Muscle of arm (tissue), 14 donors: ENCODE results near the gene CFAP206. TPM values are rescaled to one million over a fixed set of nuclear protein-coding genes. Genes with fewer than 3 reads are reported as not detected.
A peak's percentile ranks its signal among the peaks of the same experiment; 100 is the strongest.

ENCODE experiments used
- DNase-seq: peaks from one replicate; pipeline ENCODE4 v3.0.0-alpha.2; 2013
- long read RNA-seq, 11 donors: transcript quantifications; one replicate each; lab custom pipeline, GENCODE V29; 2026
- polyA plus RNA-seq, 12 donors: library from polyadenylated mRNA; unstranded; fragments of 120-200 nt; gene quantifications; one replicate each; pipeline ENCODE4 v1.2.1, GENCODE V29; 2013; ENCODE audit not compliant: insufficient read length in 12 of 12

Gene CFAP206, protein sequence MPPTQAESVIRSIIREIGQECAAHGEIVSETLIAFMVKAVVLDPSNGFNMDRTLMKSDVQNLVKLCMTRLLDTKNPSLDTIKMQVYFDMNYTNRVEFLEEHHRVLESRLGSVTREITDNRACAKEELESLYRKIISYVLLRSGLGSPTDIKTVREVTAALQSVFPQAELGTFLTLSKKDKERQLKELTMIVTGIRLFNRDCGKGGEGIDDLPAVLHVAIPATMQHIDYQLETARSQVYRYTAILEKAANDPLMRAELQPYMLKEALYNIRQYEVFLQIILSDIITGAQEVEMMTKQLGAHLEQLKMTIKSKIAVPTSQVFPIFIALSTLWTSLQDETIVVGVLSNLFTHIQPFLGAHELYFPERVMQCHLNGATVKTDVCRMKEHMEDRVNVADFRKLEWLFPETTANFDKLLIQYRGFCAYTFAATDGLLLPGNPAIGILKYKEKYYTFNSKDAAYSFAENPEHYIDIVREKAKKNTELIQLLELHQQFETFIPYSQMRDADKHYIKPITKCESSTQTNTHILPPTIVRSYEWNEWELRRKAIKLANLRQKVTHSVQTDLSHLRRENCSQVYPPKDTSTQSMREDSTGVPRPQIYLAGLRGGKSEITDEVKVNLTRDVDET
- polyA plus RNA-seq, result under 1 TPM in 8 of 12 donors, not detected in 4; 0.07 to 0.52 (median 0.18) TPM
- long read RNA-seq, donor 1, result 0 reads
- long read RNA-seq, donor 2, result 0 reads
- long read RNA-seq, donor 3, result 0 reads
- long read RNA-seq, donor 4, result 0 reads
- long read RNA-seq, donor 5, result 0 reads
- long read RNA-seq, donor 6, result 0 reads
- long read RNA-seq, donor 7, result 0 reads
- long read RNA-seq, donor 8, result 0 reads
- long read RNA-seq, donor 9, result 0 reads
- long read RNA-seq, donor 10, result 0 reads
- long read RNA-seq, donor 11, result 0 reads

DNA sequence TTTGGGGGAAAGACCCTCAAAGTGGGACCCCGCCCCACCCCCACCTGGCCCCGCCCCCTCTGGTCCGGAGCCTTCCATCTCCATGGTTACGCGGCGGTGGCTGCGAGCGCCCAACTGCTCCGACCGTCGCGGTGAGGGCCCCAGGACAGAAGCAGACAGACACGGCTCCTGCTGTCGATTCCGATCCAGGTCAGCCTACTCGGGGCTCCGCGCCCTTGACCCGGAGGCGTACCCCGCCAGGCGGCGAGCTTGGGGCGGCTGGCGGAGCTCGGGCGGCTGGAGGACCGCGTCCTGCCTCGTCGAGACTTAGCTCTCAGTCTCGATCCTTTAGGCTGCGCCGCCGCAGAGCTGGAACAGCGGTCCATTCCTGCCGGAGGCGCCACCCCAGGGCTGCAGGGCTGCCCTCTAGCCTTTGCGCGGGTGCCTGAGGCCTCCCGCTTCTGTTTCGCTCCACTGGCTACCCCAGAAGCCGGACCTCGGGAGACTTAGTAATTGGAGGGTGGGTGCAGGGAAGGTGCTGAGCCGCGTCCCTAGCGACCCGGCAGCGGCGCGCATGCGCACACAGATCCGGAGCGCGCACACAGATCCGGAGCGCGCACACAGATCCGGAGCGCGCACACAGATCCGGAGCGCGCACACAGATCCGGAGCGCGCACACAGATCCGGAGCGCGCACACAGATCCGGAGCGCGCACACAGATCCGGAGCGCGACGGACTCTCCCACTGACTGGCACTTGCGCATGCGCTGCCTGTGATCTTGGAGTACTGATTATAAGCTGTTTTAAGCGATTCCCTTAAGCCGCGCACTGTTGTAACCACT is at the start of gene CFAP206:
Gene CFAP206, plus strand, starts transcription at position 72 of the 820 bp plus-strand sequence. CDS start 1,868 bp downstream, outside the sequence.
- DNase-seq, result peak; percentile 75

DNA sequence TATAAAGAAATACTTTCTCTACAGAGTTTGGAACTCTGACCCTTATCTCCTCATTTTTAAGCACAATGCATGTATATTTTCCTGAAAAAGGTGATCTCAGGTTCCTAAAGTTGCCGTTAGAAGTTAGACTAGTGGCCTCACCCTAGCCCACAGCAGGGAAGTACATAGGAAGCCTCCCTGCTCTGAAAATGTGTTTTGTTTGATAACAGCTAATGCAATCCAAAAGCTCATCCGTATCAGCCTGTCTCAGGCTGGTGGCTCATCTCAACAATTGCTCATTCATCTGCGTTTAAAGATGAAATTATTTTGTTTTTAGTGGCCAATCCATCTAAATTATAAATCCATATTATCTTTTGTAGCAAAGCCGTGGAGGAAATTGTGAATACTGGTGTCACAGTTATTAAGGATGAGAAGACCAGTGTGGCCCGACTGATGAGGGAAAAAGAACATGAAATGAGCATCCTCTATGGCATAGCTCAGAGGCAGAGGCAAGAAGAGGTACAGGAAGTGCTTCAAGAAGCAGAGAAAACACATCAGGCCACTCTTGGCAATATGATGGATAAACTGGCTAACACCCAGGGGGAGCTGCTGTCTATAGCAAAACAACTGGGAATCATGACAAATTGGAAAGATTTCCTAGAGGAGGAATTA is 43.0 kb upstream of the CFAP206 start:
- DNase-seq, result no peak

DNA sequence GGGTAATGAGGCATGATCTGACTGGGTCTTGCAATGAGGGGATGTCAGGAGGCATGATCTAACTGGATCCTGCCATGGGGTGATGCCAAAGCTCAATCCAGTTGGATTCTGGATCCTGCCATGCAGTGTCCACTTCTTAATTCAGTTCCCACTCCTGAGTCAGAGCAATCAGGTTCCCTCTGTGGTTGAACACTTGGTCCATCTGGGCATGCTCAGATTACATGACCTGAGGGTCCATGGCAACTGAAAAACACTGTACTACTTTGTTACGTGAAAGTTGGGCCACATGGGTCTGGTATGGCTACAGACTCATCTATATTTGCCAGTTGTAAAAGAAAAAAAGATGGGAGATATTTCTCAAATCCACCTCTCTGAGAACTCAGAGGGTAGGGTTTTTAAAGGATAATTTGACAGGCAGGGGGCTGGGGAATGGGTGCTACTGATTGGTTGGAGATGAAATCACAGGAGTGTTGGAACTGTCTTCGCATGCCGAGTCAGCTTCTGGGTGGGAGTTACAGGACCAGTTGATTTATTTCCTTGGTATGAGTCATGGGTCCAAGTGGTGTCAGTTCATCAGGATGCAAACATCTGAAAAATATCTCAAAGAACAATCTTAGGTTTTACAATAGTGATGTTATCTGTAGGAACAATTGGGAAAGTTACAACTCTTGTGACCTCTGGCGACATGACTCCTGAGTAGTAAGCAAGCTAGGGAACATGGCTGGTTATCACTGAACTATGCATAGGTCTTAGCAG is 41.5 kb upstream of the CFAP206 start:
- DNase-seq, result no peak

GRCh38 chr6:87366899-87367298 is 40.9 kb upstream of the CFAP206 start:
- no peak for DNase-seq

DNA sequence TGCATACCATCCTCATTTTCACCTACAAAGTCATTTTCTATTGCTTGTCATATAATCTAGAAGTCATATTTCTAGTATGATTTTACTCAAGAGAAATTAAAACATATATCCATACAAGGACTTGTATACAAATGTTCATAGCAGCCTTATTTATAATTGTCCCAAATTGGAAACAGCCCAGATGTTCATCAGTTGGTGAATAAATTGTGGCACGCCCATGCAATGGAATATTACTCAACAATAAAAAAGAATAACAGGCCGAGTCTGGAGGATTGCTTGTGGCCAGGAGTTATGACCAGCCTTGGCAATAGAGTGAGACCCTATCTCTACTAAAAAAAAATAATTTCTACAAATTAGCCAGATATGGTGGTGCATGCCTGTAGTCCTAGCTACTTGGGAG is 34.4 kb upstream of the CFAP206 start:
- no peak for DNase-seq

GRCh38 chr6:87375315-87375714 is 32.5 kb upstream of the CFAP206 start:
- no peak for DNase-seq

- DNase-seq, result no peak
Measured at GRCh38 chr6:87376643-87377042, 31.1 kb upstream of the CFAP206 start.

DNA sequence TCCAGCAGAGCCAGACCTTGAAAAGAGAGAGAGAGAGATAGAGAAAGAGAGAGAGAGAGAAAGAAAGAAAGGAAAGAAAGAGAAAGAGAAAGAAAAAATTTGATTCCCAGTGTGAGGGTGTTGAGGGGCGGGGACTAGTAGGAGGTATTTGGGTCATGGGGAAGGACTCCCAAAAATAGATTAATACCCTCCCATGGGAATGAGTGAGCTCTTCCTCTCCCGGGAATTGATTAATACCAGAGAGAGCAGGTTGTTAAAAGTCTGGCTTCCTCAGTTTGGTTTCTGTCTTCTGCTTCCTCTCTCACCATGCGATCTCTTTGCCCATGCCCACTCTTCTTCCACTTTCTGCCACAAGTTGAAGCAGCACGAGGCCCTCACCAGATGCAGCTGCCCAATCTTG is 28.8 kb upstream of the CFAP206 start:
- DNase-seq, result no peak

- DNase-seq, result no peak
Measured at GRCh38 chr6:87382861-87383260, 24.9 kb upstream of the CFAP206 start.

GRCh38 chr6:87384038-87384437 is 23.7 kb upstream of the CFAP206 start:
- DNase-seq, result no peak

DNA sequence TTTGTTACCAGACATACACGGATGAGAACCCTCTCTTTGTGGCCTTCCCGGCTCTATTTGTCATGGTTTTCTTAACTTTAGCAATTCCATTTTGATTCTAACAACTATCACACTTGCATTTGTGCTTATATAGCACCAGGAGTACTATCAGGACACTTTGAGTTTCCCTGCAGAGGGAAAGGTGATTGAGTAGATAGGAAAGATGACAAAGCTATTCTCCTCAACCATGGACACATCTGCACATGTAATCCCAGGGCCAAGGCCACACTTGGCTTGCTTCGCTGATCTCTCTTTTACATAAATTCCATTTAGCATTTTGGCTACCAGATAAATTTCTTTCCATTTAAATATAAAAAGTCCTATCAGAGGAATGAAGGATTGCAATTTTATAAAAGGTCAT is 23.3 kb upstream of the CFAP206 start:
- DNase-seq, result no peak

DNA sequence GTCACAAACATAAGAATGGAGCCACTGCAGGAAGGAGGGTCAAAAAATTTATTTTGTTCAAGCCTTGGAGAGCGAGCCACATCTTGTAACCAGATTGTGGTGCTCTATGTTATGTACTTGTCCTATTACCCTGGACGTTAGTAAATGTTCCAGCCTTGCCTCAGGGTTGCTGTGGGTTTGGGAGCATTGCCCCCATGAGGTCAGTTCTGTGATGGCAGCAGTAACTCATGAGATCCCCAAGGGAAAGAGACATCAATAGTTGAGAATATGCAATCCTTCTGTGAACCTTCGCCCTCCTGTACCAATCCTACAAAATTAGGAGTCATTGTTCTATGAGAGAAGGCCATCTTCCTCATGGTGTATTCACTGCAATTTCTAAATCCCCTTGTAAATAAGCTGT is 16.4 kb upstream of the CFAP206 start:
- no peak for DNase-seq

- DNase-seq, result peak; percentile 61
Measured at GRCh38 chr6:87393026-87393622, 14.6 kb upstream of the CFAP206 start.

DNA sequence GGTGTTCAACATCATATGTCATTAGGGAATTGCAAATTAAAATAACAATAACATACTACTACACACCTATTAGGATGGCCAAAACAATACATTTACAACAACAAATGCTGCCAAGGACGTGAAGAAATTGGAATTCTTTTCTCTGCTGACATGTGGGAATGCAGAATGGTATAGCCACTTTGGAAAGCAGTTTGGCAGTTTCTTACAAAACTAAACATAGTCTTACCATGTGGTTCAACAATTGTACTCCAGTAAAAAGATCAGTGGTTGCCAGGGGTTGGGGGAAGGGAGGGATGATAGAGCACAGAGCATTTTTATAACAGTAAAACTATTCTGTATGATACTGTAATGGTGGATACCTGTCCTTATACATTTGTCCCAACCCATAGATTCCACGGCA is 12.3 kb upstream of the CFAP206 start:
- DNase-seq, result no peak

DNA sequence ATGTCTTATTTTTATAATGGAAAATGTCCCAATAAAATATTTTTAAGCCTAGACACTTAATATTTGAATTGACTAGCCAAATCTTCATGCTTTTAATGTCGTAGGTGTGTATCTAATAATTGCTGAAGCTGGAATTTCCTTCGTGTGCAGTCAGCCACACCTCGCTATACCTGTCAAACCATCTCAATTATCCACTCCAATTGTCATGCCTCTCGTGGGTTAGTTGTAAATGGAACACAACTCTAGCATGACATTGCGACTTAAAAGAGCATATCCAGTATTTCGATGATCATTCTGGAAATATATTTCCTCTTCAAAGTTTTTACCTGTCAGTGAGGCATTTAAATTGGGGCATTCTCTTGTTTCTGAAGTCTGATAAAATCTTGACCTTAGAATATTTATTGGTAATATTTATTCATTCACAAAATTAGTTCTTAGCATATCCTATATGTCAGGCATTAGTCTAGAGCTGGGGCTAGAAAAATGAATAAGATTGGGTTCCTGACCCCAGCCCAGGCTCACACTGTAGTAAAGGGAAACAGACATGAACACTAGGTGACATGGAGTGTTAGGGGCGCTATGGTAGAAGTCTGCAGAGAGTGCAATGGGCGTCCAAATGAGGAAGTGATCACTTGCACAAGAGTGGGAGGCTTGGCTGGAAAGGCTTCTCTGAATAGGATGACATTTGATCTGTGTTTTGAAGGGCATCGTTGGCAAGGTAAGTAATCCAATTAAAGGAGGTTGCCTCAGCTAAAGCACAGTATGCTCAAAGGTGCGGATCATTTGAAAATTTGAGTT is 11.0 kb upstream of the CFAP206 start:
- DNase-seq, result no peak

GRCh38 chr6:87397656-87398055 is 10.1 kb upstream of the CFAP206 start:
- DNase-seq, result no peak

- DNase-seq, result no peak
Measured at GRCh38 chr6:87401832-87402231, 5.9 kb upstream of the CFAP206 start.

DNA sequence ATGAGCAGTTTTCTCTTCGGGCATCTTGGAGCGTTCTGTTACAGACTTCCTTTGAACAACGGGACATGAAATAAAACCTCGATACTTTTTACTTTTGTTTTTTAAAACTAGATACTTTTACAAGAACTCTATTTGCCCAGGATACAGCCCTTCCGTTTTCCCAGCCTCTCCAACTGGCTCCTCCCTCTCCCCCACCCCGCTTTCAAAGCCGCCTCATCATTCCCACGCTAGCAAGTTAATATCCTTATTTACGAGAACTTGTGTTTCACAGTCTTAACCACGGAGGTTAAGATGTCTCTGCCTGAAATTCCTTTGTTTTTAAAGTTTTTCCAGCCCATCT is 241 bp upstream of the CFAP206 start:
- no peak for DNase-seq

DNA sequence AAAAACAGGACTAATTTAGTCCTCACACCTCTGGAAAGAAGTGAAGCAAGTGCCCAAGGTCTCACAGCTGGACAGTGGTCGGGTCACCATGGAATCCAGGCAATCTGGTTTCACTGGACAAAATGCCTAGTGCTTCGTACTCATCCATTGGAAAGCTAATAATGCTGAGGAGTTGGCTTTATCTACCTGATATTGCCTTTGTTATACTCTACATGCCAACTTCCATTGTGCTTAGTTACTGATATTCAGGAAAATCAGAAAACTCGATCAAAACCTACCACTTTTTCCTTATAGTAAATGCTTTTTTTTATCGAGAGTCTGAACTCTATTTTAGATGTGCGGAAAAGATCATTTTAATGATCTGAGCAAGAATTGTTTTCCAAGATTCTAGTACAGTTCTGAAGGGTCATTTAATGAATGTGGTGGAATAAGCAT is 966 bp downstream of the CFAP206 start:
- DNase-seq, result no peak
